ENCODE measurements around the gene CAMK1G. TPM values are rescaled to one million over a fixed set of nuclear protein-coding genes. Genes with fewer than 3 reads are reported as not detected.

CAMK1G gene
- polyA plus RNA-seq, 1 of the 3 experiments (the other 2 are of a cell fraction): 15.1 TPM

GRCh38 chr1:209537336-209538114 lies 46.0 kb upstream of the CAMK1G start (continued):
- peak; percentile 17; the same call in 1 of the 2 replicates for TF ChIP-seq RXRA (IDR thresholded peaks at IDR 0.05; ENCODE audit: borderline replicate concordance, low read depth)
- TF ChIP-seq NFIC (IDR thresholded peaks at IDR 0.05; ENCODE audit: borderline replicate concordance): peak; percentile 77
- peak; percentile 28; the same call in 1 of the 2 replicates for TF ChIP-seq FOSL2 (IDR thresholded peaks at IDR 0.05; ENCODE audit: borderline replicate concordance, low read depth)

GRCh38 chr1:209539576-209539975 lies 43.9 kb upstream of the CAMK1G start:
- no peaks in the 10 kb centered on the region for H3K79me2 ChIP-seq (ENCODE audit: insufficient read depth)
- no peak overlapping the region for H3K4me2 ChIP-seq
- H3K27me3 ChIP-seq (ENCODE audit: insufficient read depth): no peaks in the 10 kb centered on the region
- TF ChIP-seq JUND (IDR thresholded peaks at IDR 0.05) (peak; percentile 3; the same call in 1 of the 2 replicates), POLR2AphosphoS5 (IDR thresholded peaks at IDR 0.05; ENCODE audit: low read depth, low read length) (no peak)
- POLR2A ChIA-PET: no interaction called here
- H3K4me1 ChIP-seq (ENCODE audit: control insufficient read depth in 1 of 2, insufficient read depth in 2 of 2, low read depth in 1 of 2, low read length in 1 of 2): no peaks in the 10 kb centered on the region
- no peak overlapping the region for H3K9ac ChIP-seq
- H3K9me3 ChIP-seq: no peaks in the 10 kb centered on the region
- no peak overlapping the region for H3K4me3 ChIP-seq (ENCODE audit: low read depth in 2 of 2, low read length in 1 of 2)
- H2AFZ ChIP-seq (ENCODE audit: low read depth): no peak overlapping the region
- no peak overlapping the region for H3K27ac ChIP-seq (ENCODE audit: low read depth in 2 of 2, low read length in 1 of 2)
- no peaks in the 10 kb centered on the region for H3F3A ChIP-seq (replicated peaks; ENCODE audit: insufficient read depth)
- no peaks in the 10 kb centered on the region for H3K9me2 ChIP-seq
- no peaks in the 10 kb centered on the region for H4K20me1 ChIP-seq (ENCODE audit: insufficient read depth)
- no peaks in the 10 kb centered on the region for H3K36me3 ChIP-seq (replicated peaks in 1 of 2; ENCODE audit: control insufficient read depth in 1 of 2, insufficient read depth in 2 of 2, low read length in 1 of 2)
- no peak for DNase-seq
- CTCF ChIA-PET: no interaction called here

DNA sequence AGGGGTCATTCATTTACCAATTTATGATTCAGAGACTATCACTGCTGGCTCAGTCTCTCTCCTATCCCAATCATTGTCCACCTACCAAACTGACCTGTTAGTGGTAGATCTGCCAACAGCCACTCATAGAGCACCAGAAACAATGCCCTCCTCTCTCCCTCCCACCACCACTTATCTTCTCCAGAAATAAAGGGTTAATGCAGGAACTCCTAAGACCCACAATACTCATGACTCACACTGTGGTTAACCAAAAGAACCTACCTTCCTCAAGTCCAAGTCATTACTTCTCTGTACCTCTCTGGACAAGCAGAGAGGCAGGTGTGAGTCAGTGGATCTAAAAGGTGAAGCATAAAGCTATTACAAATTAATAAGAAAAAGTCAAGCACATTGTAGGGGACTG lies 40.9 kb upstream of the CAMK1G start:
- no peaks in the 10 kb centered on the region for H3K9me2 ChIP-seq

More for the DNA sequence above, 40.9 kb upstream of the CAMK1G start:
- Histone ChIP-seq H3F3A (replicated peaks; ENCODE audit: insufficient read depth) (no peaks in the 10 kb centered on the region), H3K4me3 (ENCODE audit: low read depth in 2 of 2, low read length in 1 of 2) (no peak overlapping the region), H3K27me3 (ENCODE audit: insufficient read depth) (no peaks in the 10 kb centered on the region), H2AFZ (ENCODE audit: low read depth) (no peak overlapping the region), H3K4me2 (no peak overlapping the region), H3K36me3 (replicated peaks in 1 of 2; ENCODE audit: control insufficient read depth in 1 of 2, insufficient read depth in 2 of 2, low read length in 1 of 2) (no peaks in the 10 kb centered on the region), H3K4me1 (ENCODE audit: control insufficient read depth in 1 of 2, insufficient read depth in 2 of 2, low read depth in 1 of 2, low read length in 1 of 2) (no peaks in the 10 kb centered on the region), H3K9ac (no peak overlapping the region), H4K20me1 (ENCODE audit: insufficient read depth) (no peaks in the 10 kb centered on the region), H3K9me3 (no peaks in the 10 kb centered on the region), H3K27ac (ENCODE audit: low read depth in 2 of 2, low read length in 1 of 2) (no peak overlapping the region), H3K79me2 (ENCODE audit: insufficient read depth) (no peaks in the 10 kb centered on the region)
- ChIA-PET POLR2A (no interaction called here), CTCF (interaction anchor here (0.8 to 1.8 kb wide), 4 partner anchors 30 to 280 kb away, joined by 3 read pairs; no protein-coding TSS in a partner anchor)
- DNase-seq: no peak
- TF ChIP-seq, protein P1, sequence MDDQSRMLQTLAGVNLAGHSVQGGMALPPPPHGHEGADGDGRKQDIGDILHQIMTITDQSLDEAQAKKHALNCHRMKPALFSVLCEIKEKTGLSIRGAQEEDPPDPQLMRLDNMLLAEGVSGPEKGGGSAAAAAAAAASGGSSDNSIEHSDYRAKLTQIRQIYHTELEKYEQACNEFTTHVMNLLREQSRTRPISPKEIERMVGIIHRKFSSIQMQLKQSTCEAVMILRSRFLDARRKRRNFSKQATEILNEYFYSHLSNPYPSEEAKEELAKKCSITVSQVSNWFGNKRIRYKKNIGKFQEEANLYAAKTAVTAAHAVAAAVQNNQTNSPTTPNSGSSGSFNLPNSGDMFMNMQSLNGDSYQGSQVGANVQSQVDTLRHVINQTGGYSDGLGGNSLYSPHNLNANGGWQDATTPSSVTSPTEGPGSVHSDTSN (IDR thresholded peaks at IDR 0.05): 0 out of 2 replicates have a peak, but pooled peaks have one; percentile 13
- TF ChIP-seq JUND (IDR thresholded peaks at IDR 0.05): peak; percentile 36; the same call in 1 of the 2 replicates
- TF ChIP-seq FOSL2 (IDR thresholded peaks at IDR 0.05; ENCODE audit: borderline replicate concordance, low read depth): peak; percentile 81; the same call in 1 of the 2 replicates
- TF ChIP-seq RCOR1 (IDR thresholded peaks at IDR 0.05; ENCODE audit: low read length): no peak
- no peak for TF ChIP-seq USF2 (IDR thresholded peaks at IDR 0.05; ENCODE audit: borderline replicate concordance, low read depth, low read length)
- TF ChIP-seq NFIC (IDR thresholded peaks at IDR 0.05; ENCODE audit: borderline replicate concordance): peak; percentile 49; the same call in 1 of the 2 replicates
- 0 out of 2 replicates have a peak, but pooled peaks have one; percentile 28 for TF ChIP-seq FOXM1 (IDR thresholded peaks at IDR 0.05; ENCODE audit: low read depth)
- peak in 1 of 2 experiments; percentile 32; a peak in 1 of 4 replicates for TF ChIP-seq EP300 (IDR thresholded peaks at IDR 0.05; ENCODE audit: borderline replicate concordance in 1 of 2, low read depth in 1 of 2, low read length in 1 of 2)
- peak; percentile 48 for TF ChIP-seq TCF12 (IDR thresholded peaks at IDR 0.05)

Measured in SK-N-SH (cell line).